Panc1 (cell line): ENCODE data around the gene CHD6.

Experiments used
- CTCF ChIP-seq: fragments of 450-650 bp; IDR thresholded peaks from 2 replicates; pipeline ENCODE4 v1.5.1; 2017; ENCODE audit warnings: mild to moderate bottlenecking
- POLR2AphosphoS5 ChIP-seq: IDR thresholded peaks from 2 replicates; pipeline ENCODE4 v1.6.1; 2012; ENCODE audit warnings: mild to moderate bottlenecking, low read depth, low read length, moderate library complexity
- TCF7L2 ChIP-seq: IDR thresholded peaks from 2 replicates; pipeline ENCODE4 v1.6.1; 2011; ENCODE audit warnings: mild to moderate bottlenecking, low read depth, low read length, inconsistent platforms

- TF ChIP-seq CTCF, result no peak
- no peak for TF ChIP-seq POLR2AphosphoS5
- TF ChIP-seq TCF7L2, result no peak
These were observed 252.2 kb downstream of the CHD6 start for GRCh38 chr20:41365777-41366545.
